PC-9 (cell line): ENCODE data around the gene SNTG2.

Source experiments
- CTCF ChIP-seq: fragments of 200-600 bp; sonication (generic); conservative IDR thresholded peaks from 2 replicates; pipeline ENCODE4 v1.6.1; 2017; ENCODE audit warnings: mixed run types, antibody characterized with exemption, mild to moderate bottlenecking, moderate library complexity
- EZH2 ChIP-seq: fragments of 200-600 bp; sonication (generic); IDR thresholded peaks from 2 replicates; pipeline ENCODE4 v1.8.0; 2017; ENCODE audit warnings: antibody characterized with exemption, low read depth

DNA sequence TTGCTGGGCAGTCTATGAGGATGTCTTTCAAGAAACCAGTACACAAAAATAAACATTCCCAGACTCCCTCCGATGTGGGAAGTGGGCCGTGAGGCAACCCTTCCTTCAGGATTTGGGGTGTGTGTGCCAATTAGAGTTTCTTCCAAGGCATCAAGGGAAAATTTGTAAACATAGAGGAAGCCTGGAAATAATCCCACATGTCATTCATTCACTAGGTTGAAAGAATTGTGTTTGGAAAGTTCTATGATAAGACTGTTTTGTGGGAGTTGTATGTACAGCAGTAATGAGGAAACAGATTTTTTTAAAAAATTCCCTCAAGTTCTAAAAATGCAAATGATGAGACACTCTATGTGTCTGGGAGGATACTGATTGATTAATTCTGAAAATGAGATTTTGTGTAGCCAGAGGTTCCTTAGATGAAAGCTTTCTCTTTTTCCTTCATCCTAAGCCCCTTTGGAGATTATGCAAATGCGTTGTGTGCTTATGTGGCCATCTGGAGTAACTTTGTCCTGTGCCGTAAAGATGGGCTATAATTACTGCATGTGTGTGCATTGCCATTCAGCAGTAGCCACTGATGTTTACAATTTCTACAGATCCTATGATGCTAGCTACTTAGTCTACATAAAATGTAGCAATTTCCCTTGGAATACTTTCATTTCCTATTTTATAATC is 354.8 kb downstream of the SNTG2 start:
- no peak for TF ChIP-seq CTCF
- TF ChIP-seq EZH2: no peak
